Measurements from ENCODE around the gene KLF9.

KLF9 gene

GRCh38 chr9:70427161-70427945 is 12.9 kb upstream of the KLF9 start:
- no peak overlapping the region for H2AFZ ChIP-seq (ENCODE audit: low read depth, low read length, severe bottlenecking)
- H4K20me1 ChIP-seq (ENCODE audit: low read depth, low read length), result no peaks in the 10 kb centered on the region
- H3K27ac ChIP-seq (ENCODE audit: low read depth, low read length), result no peak overlapping the region
- H3F3A ChIP-seq (ENCODE audit: insufficient read depth), result no peaks in the 10 kb centered on the region
- H3K36me3 ChIP-seq (ENCODE audit: low read length), result no peaks in the 10 kb centered on the region
- H3K4me2 ChIP-seq (ENCODE audit: low read depth, low read length, poor library complexity, severe bottlenecking), result no peak overlapping the region
- H3K27me3 ChIP-seq (ENCODE audit: low read length), result no peaks in the 10 kb centered on the region
- H3K9ac ChIP-seq (ENCODE audit: low read length), result no peak overlapping the region
- no peak for TF ChIP-seq CTCF (IDR thresholded peaks at IDR 0.05; ENCODE audit: insufficient read depth, low read length, poor library complexity, severe bottlenecking)
- no peak for TF ChIP-seq EZH2phosphoT487 (conservative IDR thresholded peaks at IDR 0.05; ENCODE audit: low read length)
- H3K9me2 ChIP-seq (replicated peaks; ENCODE audit: insufficient read depth, low read length), result no peaks in the 10 kb centered on the region
- no peak overlapping the region for H3K4me3 ChIP-seq (ENCODE audit: insufficient read depth, low read length, poor library complexity, severe bottlenecking)
- H3K9me3 ChIP-seq (ENCODE audit: insufficient read depth, low read length), result no peaks in the 10 kb centered on the region
- H3K79me2 ChIP-seq (ENCODE audit: insufficient read depth, low read length), result no peaks in the 10 kb centered on the region

GRCh38 chr9:70425192-70425591 is 10.7 kb upstream of the KLF9 start:
- no peaks in the 10 kb centered on the region for H4K20me1 ChIP-seq (ENCODE audit: low read depth, low read length)
- no peak overlapping the region for H3K4me3 ChIP-seq (ENCODE audit: insufficient read depth, low read length, poor library complexity, severe bottlenecking)
- H3F3A ChIP-seq (ENCODE audit: insufficient read depth), result peaks cover 12% of the 10 kb centered on the region
- H3K79me2 ChIP-seq (ENCODE audit: insufficient read depth, low read length), result no peaks in the 10 kb centered on the region
- no peak overlapping the region for H3K9ac ChIP-seq (ENCODE audit: low read length)
- H3K9me3 ChIP-seq (ENCODE audit: insufficient read depth, low read length), result no peaks in the 10 kb centered on the region
- H3K36me3 ChIP-seq (ENCODE audit: low read length), result no peaks in the 10 kb centered on the region
- H3K27me3 ChIP-seq (ENCODE audit: low read length), result no peaks in the 10 kb centered on the region
- no peak overlapping the region for H2AFZ ChIP-seq (ENCODE audit: low read depth, low read length, severe bottlenecking)
- H3K4me2 ChIP-seq (ENCODE audit: low read depth, low read length, poor library complexity, severe bottlenecking), result no peak overlapping the region
- no peak for TF ChIP-seq EZH2phosphoT487 (conservative IDR thresholded peaks at IDR 0.05; ENCODE audit: low read length)
- no peak for TF ChIP-seq CTCF (IDR thresholded peaks at IDR 0.05; ENCODE audit: insufficient read depth, low read length, poor library complexity, severe bottlenecking)
- H3K9me2 ChIP-seq (replicated peaks; ENCODE audit: insufficient read depth, low read length), result no peaks in the 10 kb centered on the region
- no peak overlapping the region for H3K27ac ChIP-seq (ENCODE audit: low read depth, low read length)

DNA sequence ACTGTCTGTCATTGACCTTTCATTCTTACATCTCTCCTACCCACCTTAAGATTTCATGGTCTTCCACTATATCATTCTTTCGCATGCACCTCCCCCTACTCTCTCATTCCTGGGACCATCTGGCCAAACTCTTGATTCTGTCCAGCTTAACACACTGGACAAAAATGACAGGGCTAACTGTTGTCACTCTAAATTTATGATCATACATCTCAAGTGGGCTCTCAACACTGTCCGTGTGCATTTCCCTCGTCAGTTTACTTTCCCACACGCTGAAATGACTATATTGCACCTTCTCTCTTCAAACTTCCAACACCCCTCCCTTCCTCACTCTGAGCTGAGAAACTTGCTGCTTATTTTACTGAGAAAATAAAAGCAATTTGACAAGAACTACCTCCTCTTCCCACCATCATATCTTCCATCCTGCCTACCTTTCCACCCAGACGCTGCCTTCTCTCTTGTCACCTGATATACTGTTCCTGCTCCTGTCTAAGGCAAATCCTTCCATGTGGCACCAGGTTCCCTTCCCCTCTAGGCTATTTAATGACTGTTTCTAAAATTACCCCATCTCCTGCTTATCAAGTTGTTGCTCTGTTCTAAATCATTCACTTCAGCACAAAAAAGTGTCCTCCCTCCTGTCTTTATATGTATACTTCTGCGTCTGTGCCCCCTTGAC is 8.1 kb upstream of the KLF9 start:
- TF ChIP-seq EZH2phosphoT487 (conservative IDR thresholded peaks at IDR 0.05; ENCODE audit: low read length) (no peak), CTCF (IDR thresholded peaks at IDR 0.05; ENCODE audit: insufficient read depth, low read length, poor library complexity, severe bottlenecking) (no peak)
- no peak overlapping the region for H3K4me3 ChIP-seq (ENCODE audit: insufficient read depth, low read length, poor library complexity, severe bottlenecking)

More for the DNA sequence above, 8.1 kb upstream of the KLF9 start:
- Histone ChIP-seq H2AFZ (ENCODE audit: low read depth, low read length, severe bottlenecking) (no peak overlapping the region), H3K27me3 (ENCODE audit: low read length) (no peaks in the 10 kb centered on the region), H3K36me3 (ENCODE audit: low read length) (no peaks in the 10 kb centered on the region), H3K9me2 (replicated peaks; ENCODE audit: insufficient read depth, low read length) (no peaks in the 10 kb centered on the region), H3K4me2 (ENCODE audit: low read depth, low read length, poor library complexity, severe bottlenecking) (no peak overlapping the region), H3K9ac (ENCODE audit: low read length) (no peak overlapping the region), H3K27ac (ENCODE audit: low read depth, low read length) (no peak overlapping the region), H3K9me3 (ENCODE audit: insufficient read depth, low read length) (no peaks in the 10 kb centered on the region), H3F3A (ENCODE audit: insufficient read depth) (peaks cover 14% of the 10 kb centered on the region), H3K79me2 (ENCODE audit: insufficient read depth, low read length) (no peaks in the 10 kb centered on the region), H4K20me1 (ENCODE audit: low read depth, low read length) (no peaks in the 10 kb centered on the region)

Data from SU-DHL-6 (cell line).